Measurements from ENCODE around the gene RILP. TPM values are rescaled to one million over a fixed set of nuclear protein-coding genes. Genes with fewer than 3 reads are reported as not detected.

Gene RILP
- total RNA-seq, 1 donor from 2014 or later, result 0.13 TPM

DNA sequence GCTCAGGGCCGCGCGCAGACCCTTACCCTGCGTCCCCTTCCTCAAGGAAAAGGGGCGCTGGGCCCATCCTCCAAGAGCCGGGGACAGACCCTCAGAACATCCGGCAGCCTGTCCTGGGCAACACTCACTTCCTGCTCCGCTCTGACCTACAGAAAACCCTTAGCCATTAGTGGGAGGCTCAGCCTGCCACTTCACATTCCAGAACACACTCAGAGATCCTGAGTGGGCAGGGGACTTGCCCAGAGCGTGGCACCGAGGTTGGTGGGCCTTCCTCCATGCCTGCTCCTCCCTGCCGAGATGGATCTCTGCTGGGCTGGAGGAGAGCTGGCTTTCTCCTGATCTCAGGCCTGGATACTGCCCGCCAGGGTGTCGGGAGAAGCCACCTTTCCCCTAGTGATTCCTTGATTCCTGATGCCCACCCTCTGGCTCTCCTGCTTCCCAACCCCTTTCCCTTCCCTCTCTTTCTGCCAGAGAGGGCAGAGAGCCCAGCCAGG lies 5.6 kb downstream of the RILP start:
- Histone ChIP-seq H3F3A (ENCODE audit: low read depth) (peaks cover 38% of the 10 kb centered on the region), H3K27ac (no peak overlapping the region), H3K4me1 (peaks cover 5% of the 10 kb centered on the region), H3K4me3 (peak overlapping the region; percentile 50), H3K27me3 (peaks cover 57% of the 10 kb centered on the region), H3K36me3 (no peaks in the 10 kb centered on the region), H3K9me3 (ENCODE audit: low read depth) (no peaks in the 10 kb centered on the region), H3K79me2 (ENCODE audit: low read depth) (no peaks in the 10 kb centered on the region), H4K20me1 (ENCODE audit: low read depth) (no peaks in the 10 kb centered on the region), H2AFZ (replicated peaks) (no peak overlapping the region), H3K9ac (no peak overlapping the region), H3K4me2 (peak overlapping the region; percentile 82)
- Mint-ChIP-seq H3K27me3 (ENCODE audit: insufficient read depth, low read depth) (peaks cover 22% of the 10 kb centered on the region), H3K4me1 (peaks cover 34% of the 10 kb centered on the region), H3K9me3 (no peaks in the 10 kb centered on the region), H3K4me3 (peak overlapping the region; percentile 79), H3K36me3 (peaks cover 2% of the 10 kb centered on the region), H3K27ac (no peak overlapping the region)
- DNase-seq (ENCODE audit: low spot score), result no peak
- peak; percentile 30 for TF ChIP-seq EZH2 (IDR thresholded peaks at IDR 0.05)
- TF ChIP-seq EZH2phosphoT487 (IDR thresholded peaks at IDR 0.05), result no peak

DNA sequence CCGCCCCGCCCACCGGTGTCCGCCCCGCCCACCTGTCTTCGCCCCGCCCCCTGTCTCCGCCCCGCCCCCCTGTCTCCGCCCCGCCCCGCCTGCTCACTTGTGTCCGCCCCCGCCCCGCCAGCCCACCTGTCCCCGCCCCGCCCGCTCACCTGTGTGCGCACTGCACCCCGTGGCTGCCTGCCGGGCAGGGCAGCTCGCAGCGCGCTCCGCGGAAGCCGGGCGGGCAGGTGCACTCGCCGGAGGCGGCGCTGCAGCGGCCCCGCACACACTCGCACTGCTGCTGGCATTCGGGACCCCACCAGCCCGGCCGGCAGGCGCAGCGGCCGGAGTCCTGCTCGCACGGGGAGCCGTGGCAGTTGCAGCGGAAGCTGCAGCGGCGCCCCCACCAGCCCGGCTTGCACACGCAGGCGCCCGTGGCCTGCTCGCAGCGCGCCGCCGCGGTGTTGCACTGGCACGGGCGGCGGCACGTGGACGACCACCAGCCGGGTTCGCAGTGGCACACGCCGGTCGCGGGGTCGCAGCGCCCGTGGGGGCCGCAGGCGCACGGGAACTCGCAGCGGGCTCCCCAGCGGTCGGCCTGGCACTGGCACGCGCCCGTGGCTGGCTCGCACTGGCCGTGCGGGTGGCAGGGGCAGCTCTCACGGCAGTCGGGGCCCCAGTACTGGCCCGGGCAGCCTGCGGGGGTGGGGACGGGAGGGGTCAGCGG lies 6.2 kb downstream of the RILP start:
- Histone ChIP-seq H3K9me3 (ENCODE audit: low read depth) (no peaks in the 10 kb centered on the region), H3K27me3 (peaks cover 54% of the 10 kb centered on the region), H2AFZ (replicated peaks) (peak overlapping the region; percentile 50), H4K20me1 (ENCODE audit: low read depth) (no peaks in the 10 kb centered on the region), H3K4me3 (peak overlapping the region; percentile 50), H3K27ac (no peak overlapping the region), H3K4me2 (peak overlapping the region; percentile 82), H3K4me1 (peaks cover 10% of the 10 kb centered on the region), H3K79me2 (ENCODE audit: low read depth) (no peaks in the 10 kb centered on the region), H3F3A (ENCODE audit: low read depth) (peaks cover 35% of the 10 kb centered on the region), H3K9ac (no peak overlapping the region), H3K36me3 (no peaks in the 10 kb centered on the region)
- no peaks in the 10 kb centered on the region for H3K9me3 Mint-ChIP-seq
- TF ChIP-seq EZH2 (IDR thresholded peaks at IDR 0.05), result peak; percentile 67
- no peak for TF ChIP-seq EZH2phosphoT487 (IDR thresholded peaks at IDR 0.05)
- TF ChIP-seq, protein P1, sequence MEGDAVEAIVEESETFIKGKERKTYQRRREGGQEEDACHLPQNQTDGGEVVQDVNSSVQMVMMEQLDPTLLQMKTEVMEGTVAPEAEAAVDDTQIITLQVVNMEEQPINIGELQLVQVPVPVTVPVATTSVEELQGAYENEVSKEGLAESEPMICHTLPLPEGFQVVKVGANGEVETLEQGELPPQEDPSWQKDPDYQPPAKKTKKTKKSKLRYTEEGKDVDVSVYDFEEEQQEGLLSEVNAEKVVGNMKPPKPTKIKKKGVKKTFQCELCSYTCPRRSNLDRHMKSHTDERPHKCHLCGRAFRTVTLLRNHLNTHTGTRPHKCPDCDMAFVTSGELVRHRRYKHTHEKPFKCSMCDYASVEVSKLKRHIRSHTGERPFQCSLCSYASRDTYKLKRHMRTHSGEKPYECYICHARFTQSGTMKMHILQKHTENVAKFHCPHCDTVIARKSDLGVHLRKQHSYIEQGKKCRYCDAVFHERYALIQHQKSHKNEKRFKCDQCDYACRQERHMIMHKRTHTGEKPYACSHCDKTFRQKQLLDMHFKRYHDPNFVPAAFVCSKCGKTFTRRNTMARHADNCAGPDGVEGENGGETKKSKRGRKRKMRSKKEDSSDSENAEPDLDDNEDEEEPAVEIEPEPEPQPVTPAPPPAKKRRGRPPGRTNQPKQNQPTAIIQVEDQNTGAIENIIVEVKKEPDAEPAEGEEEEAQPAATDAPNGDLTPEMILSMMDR (IDR thresholded peaks at IDR 0.05), result peak; percentile 57
- DNase-seq (ENCODE audit: low spot score), result peak; percentile 87
- no peak overlapping the region for H3K27ac Mint-ChIP-seq
- no peak overlapping the region for H3K4me3 Mint-ChIP-seq
- peaks cover 40% of the 10 kb centered on the region for H3K4me1 Mint-ChIP-seq
- H3K36me3 Mint-ChIP-seq, result peaks cover 2% of the 10 kb centered on the region
- H3K27me3 Mint-ChIP-seq (ENCODE audit: insufficient read depth, low read depth), result peaks cover 22% of the 10 kb centered on the region

DNA sequence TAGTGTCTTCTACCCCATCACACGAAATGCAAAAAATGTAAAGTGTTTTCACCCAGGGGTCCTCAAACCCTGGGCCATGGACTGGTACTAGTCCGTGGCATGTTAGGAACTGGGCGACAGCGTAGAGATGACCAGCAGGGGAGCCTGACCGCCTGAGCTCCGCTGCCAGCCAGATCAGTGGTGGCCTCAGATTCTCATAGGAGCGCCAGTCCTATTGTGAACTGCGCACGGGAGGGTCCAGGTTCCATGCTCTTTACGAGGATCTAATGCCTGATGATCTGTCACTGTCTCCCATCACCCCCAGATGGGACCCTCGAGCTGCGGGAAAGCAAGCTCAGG lies 8.6 kb downstream of the RILP start:
- peaks cover 19% of the 10 kb centered on the region for H3K4me1 ChIP-seq
- H3K36me3 Mint-ChIP-seq, result peaks cover 2% of the 10 kb centered on the region
- H3K9me3 Mint-ChIP-seq, result no peaks in the 10 kb centered on the region
- no peak overlapping the region for H3K4me3 ChIP-seq
- peaks cover 34% of the 10 kb centered on the region for H3K27me3 ChIP-seq
- H3K27me3 Mint-ChIP-seq (ENCODE audit: insufficient read depth, low read depth), result peaks cover 18% of the 10 kb centered on the region
- no peak overlapping the region for H3K4me2 ChIP-seq
- peaks cover 43% of the 10 kb centered on the region for H3K4me1 Mint-ChIP-seq
- H3K36me3 ChIP-seq, result no peaks in the 10 kb centered on the region
- H3K27ac ChIP-seq, result no peak overlapping the region
- TF ChIP-seq, protein P1 (IDR thresholded peaks at IDR 0.05), result no peak
- TF ChIP-seq EZH2 (IDR thresholded peaks at IDR 0.05), result no peak
- DNase-seq (ENCODE audit: low spot score), result no peak
- no peak overlapping the region for H2AFZ ChIP-seq (replicated peaks)
- H3K79me2 ChIP-seq (ENCODE audit: low read depth), result no peaks in the 10 kb centered on the region
- no peaks in the 10 kb centered on the region for H4K20me1 ChIP-seq (ENCODE audit: low read depth)
- H3K4me3 Mint-ChIP-seq, result peak overlapping the region; percentile 54
- H3K9me3 ChIP-seq (ENCODE audit: low read depth), result no peaks in the 10 kb centered on the region
- H3K27ac Mint-ChIP-seq, result peak overlapping the region; percentile 34
- no peak overlapping the region for H3K9ac ChIP-seq
- H3F3A ChIP-seq (ENCODE audit: low read depth), result peaks cover 29% of the 10 kb centered on the region

Measured in neural progenitor cell (in vitro differentiated cells).